ENCODE measurements around the gene STON2. TPM values are rescaled to one million over a fixed set of nuclear protein-coding genes. Genes with fewer than 3 reads are reported as not detected.

Gene STON2
- polyA plus RNA-seq, 3 donors from 2014 or later = 0.16 TPM; not detected in 2

DNA sequence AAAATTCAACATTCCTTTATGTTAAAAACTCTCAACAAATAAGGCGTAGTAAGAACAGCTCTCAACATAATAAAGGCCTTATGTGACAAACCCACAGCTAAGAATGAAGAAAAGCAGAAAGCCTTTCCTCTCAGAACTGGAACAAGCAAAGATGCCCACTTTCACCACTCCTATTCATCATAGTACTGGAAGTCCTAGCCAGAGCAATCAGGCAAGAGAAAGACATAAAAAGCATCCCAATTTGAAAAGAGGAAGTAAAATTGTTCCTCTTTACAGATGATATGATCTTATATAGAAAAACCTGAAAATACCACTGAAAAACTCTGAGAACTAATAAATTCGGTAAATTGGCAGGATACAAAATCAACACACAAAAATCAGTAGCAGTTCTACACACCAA is 52.1 kb downstream of the STON2 start:
- peaks cover 0 to 2% (median 0%) of the 10 kb centered on the region in 6 donors for H3K9me3 Mint-ChIP-seq
- H3K4me3 Mint-ChIP-seq = no peak overlapping the region
- H3K27ac Mint-ChIP-seq = no peak overlapping the region
- H3K36me3 Mint-ChIP-seq = no peaks in the 10 kb centered on the region
- H3K27me3 Mint-ChIP-seq (ENCODE audit: low read depth in 3 of 3) = peaks cover 0 to 4% (median 2%) of the 10 kb centered on the region in 3 donors
- DNase-seq = no peak
- H3K4me1 Mint-ChIP-seq = no peaks in the 10 kb centered on the region

DNA sequence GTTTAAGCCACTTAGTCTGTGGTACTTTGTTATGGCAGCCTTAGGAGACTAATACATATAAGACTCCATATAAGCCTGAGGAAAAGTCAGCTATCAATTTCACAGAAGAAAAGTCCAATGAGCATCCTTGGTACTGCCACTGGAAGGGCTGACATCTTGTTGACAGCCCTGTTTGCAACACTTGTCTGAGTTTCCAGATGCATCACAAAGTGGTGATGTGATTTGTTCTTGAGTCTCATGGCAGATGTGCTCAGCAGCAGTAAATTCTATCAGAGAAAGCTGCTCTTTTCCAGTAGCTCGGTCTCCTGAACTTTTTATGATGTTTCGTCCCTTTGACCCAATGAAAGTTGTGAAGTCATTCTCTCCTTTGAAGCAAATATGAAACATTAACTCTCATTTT is 54.3 kb downstream of the STON2 start:
- Mint-ChIP-seq H3K27me3 (ENCODE audit: low read depth in 3 of 3) (peaks cover 0 to 2% (median 2%) of the 10 kb centered on the region in 3 donors), H3K36me3 (no peaks in the 10 kb centered on the region), H3K27ac (no peak overlapping the region), H3K9me3 (no peaks in the 10 kb centered on the region), H3K4me3 (no peak overlapping the region), H3K4me1 (no peaks in the 10 kb centered on the region)
- no peak for DNase-seq

DNA sequence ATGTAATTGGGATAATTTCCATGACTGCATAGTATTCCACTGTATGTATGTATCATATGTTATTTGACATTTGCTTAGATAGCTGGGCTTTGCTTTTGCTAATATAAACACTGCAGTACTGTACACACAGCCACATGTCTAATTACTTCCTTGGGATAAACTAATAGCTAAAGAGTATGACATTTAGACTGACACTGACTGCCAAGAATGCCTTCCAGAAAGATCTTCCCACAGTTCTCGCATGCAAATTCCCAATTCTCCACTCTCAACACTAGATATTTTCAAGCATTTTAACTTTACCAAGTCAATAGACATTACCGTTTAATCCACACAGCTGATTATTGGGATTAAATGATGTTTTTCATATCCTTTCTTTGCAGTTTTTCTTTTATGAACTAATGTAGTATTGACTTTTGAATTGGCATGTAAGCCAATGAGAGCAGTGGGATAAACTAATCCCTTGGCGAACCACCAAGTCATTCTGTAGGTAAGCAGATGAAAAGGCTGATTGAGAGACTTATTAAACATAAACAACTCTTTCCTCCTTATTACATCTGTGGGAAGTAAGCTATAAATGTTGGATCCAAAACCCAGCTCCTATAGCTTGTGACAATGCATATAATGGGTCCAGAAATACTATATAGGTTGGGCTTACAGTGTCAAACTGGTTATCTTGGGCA is 55.5 kb downstream of the STON2 start:
- Mint-ChIP-seq H3K36me3 (no peaks in the 10 kb centered on the region), H3K4me3 (no peak overlapping the region), H3K4me1 (no peaks in the 10 kb centered on the region), H3K27me3 (ENCODE audit: low read depth in 3 of 3) (peaks cover 0 to 2% (median 2%) of the 10 kb centered on the region in 3 donors), H3K27ac (no peak overlapping the region), H3K9me3 (no peaks in the 10 kb centered on the region)
- no peak for DNase-seq

DNA sequence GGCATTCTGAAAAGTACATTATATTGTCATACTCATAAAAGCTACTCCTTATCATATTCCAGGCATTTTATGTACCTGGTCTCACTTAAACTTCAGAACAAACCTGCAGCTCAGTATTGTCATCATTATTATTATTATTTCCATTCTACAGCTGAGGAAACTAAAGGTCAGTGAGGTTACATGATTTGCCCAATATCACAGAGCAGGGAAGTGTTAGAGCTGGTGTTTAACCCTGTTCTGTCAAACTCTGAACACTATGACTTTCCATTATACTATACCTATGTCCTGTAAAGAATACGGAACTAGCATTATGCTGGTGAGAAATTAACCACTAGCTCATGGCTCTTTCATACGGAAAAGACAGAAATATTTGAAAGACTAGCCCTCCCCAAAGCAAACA is 56.4 kb downstream of the STON2 start:
- Mint-ChIP-seq H3K9me3 (no peaks in the 10 kb centered on the region), H3K27ac (no peak overlapping the region), H3K4me1 (no peaks in the 10 kb centered on the region), H3K36me3 (no peaks in the 10 kb centered on the region), H3K27me3 (ENCODE audit: low read depth in 3 of 3) (peaks cover 0 to 4% (median 2%) of the 10 kb centered on the region in 3 donors), H3K4me3 (no peak overlapping the region)
- no peak for DNase-seq

DNA sequence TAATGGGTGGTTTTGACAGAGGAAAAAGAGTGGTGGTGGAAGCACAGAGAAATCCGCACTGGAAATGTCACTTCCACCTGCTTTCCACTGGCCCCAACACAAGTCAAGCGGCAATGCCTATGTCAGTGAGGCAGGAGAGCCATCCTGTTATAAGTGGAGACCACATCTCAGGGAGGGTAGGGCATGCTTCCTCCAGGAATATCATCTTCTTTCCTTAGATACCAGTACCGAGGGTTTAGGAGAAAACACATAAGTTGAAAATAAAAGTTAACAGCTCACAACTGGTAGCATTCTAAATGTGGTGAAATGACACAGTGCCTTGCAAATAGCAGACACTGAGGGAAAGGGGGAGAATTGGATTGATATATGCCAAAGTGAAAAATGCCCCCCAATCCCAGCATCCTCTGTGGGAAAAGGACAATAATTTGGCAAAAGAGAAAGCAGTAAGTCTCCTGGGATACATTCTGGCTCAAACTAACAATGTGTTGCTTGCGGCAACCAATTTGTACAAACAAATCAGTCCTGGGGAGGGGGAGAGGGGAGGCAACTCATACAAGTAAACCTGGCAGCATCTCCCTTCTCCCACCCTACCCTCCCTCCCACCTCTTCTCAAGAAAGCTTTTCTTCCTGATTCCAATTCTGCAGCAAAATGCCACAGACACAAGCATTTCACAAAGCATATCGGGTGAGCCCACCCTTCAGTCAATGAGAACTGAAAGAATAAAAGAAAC is 57.1 kb downstream of the STON2 start:
- Mint-ChIP-seq H3K9me3 (no peaks in the 10 kb centered on the region), H3K27ac (no peak overlapping the region), H3K4me1 (no peaks in the 10 kb centered on the region), H3K4me3 (no peak overlapping the region), H3K36me3 (no peaks in the 10 kb centered on the region), H3K27me3 (ENCODE audit: low read depth in 3 of 3) (peaks cover 0 to 3% (median 0%) of the 10 kb centered on the region in 3 donors)
- no peak for DNase-seq

DNA sequence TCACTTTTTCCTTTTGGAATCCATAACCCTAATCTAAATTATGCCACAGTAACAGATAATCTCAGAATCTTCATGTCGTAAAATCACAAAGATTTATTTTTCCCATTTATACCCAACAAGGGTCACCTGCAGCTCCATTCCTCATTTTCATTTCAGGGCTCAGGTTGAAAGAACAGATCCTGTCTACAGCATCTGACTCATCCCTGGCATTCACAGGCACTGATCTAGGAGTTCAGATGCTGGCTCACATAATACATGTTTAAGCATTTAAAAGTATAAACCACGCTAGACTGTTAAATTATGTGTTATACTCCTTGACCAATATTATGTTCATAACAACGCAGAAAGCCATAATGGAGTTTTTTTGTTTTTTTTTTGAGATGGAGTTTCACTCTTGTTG is 58.3 kb downstream of the STON2 start:
- Mint-ChIP-seq H3K4me1 (no peaks in the 10 kb centered on the region), H3K27me3 (ENCODE audit: low read depth in 3 of 3) (peaks cover under 1 to 3% (median 2%) of the 10 kb centered on the region in 3 donors), H3K27ac (no peak overlapping the region), H3K36me3 (no peaks in the 10 kb centered on the region), H3K4me3 (no peak overlapping the region), H3K9me3 (no peaks in the 10 kb centered on the region)
- no peak for DNase-seq

DNA sequence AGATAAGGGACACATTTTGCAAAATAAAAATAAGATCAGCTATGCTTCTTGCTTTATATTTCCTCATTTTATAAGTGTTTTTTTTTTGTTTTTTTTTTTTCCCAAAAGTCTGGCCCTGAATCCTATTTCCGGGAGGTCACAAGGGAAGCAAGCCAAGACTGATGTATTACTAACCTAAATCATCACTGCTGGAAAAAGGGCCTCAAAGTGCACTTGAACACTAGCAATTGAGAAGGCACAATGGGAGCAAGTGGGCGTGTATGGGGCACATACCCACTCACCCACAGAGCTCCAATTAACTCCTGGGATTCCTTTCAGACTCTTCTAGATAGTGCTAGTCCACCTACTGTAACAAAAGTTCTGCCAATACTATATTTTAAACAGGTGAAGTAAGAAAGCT is 58.8 kb downstream of the STON2 start:
- H3K27me3 Mint-ChIP-seq (ENCODE audit: low read depth in 3 of 3) = peaks cover 2 to 3% (median 3%) of the 10 kb centered on the region in 3 donors
- no peaks in the 10 kb centered on the region for H3K4me1 Mint-ChIP-seq
- no peak for DNase-seq
- no peak overlapping the region for H3K27ac Mint-ChIP-seq
- H3K36me3 Mint-ChIP-seq = no peaks in the 10 kb centered on the region
- no peaks in the 10 kb centered on the region for H3K9me3 Mint-ChIP-seq
- no peak overlapping the region for H3K4me3 Mint-ChIP-seq

DNA sequence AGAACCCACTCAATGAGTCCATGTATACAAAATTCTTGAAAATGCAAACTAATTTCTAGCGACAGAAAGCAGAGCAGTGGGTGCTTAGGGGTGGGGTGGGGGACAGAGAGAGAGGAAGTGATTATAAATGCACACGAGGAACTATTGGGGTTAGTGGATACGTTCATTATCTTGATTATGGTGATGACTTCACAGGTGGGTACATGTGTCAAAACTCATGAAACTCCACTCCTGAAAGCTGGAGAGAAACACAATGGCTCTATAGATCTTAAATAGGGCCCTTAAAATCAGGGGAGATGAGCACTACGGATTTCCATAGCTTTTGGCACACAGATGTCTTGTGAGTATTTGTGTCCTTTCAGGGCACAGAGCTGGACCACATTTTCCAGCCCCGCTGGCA is 59.9 kb downstream of the STON2 start:
- Mint-ChIP-seq H3K27ac (no peak overlapping the region), H3K4me3 (no peak overlapping the region), H3K27me3 (ENCODE audit: low read depth in 3 of 3) (peaks cover 2 to 3% (median 3%) of the 10 kb centered on the region in 3 donors), H3K36me3 (no peaks in the 10 kb centered on the region), H3K4me1 (no peaks in the 10 kb centered on the region), H3K9me3 (no peaks in the 10 kb centered on the region)
- no peak for DNase-seq

DNA sequence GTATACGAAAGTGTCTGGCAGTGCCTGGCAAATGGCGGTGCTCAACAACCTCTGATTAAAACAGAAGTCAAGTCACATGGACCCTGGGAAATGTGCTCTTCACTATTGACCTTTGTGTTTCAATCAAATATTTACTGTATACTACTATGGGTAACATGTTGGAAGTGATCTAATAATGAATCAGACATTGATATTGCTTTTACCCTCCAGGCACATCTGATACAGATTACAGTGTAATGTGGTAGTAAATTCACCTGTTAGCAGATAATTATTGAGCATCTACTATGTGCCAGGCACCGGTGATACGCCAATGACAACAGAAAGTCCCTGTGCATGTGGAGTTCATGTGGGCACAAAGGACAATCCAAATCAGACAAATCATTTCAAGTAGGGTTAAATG is 63.1 kb downstream of the STON2 start:
- peaks cover 2 to 3% (median 3%) of the 10 kb centered on the region in 3 donors for H3K27me3 Mint-ChIP-seq (ENCODE audit: low read depth in 3 of 3)
- no peak for DNase-seq
- H3K4me1 Mint-ChIP-seq = no peaks in the 10 kb centered on the region
- no peak overlapping the region for H3K27ac Mint-ChIP-seq
- H3K36me3 Mint-ChIP-seq = no peaks in the 10 kb centered on the region
- H3K9me3 Mint-ChIP-seq = no peaks in the 10 kb centered on the region
- H3K4me3 Mint-ChIP-seq = no peak overlapping the region

DNA sequence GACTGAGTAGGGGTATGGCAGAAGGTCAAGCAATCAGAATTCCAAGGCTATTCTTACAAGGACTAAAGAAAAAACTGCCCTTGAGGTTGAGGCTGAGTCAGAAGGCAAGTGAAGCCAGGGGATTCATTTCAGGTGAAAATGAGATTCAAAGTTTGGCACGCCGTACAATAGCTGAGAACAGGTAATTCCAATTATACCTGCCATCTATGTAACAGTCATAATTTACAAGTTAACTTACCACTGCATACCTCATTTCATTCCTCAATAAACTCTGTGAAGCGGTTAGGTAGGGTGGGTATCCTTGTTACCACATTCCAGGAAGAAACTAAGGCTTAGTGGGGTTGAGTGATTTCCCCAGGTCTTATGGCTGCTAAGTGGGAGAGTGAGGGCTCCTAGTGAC is 64.1 kb downstream of the STON2 start:
- no peak for DNase-seq
- H3K36me3 Mint-ChIP-seq = no peaks in the 10 kb centered on the region
- H3K4me1 Mint-ChIP-seq = no peaks in the 10 kb centered on the region
- no peak overlapping the region for H3K27ac Mint-ChIP-seq
- no peaks in the 10 kb centered on the region for H3K9me3 Mint-ChIP-seq
- no peak overlapping the region for H3K4me3 Mint-ChIP-seq
- H3K27me3 Mint-ChIP-seq (ENCODE audit: low read depth in 3 of 3) = peaks cover 2 to 6% (median 3%) of the 10 kb centered on the region in 3 donors

DNA sequence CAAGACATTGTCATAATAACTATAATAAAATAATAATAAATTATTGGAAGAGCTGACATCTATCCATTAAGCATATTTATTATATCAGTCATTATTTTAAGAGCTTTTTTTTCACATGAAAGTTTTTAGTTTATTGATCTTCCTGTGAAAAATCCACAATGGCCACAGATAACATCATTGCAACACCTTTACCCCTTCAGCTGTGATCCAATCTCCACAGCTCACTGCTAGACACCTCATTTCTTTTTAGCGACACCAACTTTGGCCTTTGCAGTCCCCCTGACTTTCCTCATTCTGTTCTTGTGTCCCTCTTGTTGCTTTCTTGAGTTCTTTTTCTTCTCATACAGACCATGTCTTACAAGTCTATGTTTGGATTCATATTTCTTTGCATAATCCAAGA is 67.4 kb downstream of the STON2 start:
- DNase-seq = no peak

DNA sequence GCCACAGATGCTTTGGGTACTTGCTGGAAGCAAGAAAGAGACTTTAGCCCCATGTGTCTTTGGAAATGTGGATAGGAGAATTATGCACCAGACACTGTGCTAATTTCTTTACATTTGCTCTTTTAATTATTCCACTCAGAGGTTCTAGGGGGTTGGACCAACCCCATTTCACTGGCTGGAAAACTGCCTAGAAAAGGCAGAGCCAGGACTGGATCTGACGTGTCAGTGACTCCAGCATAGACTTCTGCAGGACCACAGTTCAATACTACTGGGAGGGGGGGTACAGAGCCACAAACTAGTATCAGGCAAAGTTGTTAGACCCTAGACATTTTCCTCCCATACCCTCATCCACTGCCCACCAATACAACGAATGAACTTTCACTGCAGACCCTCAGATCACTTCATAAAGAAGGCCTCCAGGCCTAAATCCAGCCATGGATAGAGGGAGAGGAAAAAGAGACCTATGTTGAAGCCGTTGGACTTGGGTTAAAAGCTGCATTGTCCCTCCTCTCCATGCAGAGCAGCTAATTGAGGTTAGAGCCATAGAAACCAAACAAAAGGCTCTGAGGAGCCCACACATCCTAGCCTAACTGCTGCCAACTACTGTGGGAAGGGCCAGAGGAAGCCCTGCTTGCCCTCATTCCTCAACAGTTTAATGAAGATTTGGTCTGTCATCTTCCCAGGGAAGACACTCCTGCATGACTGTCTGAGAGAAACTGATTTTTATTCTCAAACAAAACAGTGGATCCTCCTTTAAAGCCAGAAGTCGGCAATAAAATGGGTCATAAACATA is 68.7 kb downstream of the STON2 start:
- no peak for DNase-seq
- Mint-ChIP-seq H3K4me3 (no peak overlapping the region), H3K27me3 (ENCODE audit: low read depth in 3 of 3) (peaks cover 0 to 3% (median 0%) of the 10 kb centered on the region in 3 donors), H3K4me1 (no peaks in the 10 kb centered on the region), H3K9me3 (no peaks in the 10 kb centered on the region), H3K36me3 (no peaks in the 10 kb centered on the region), H3K27ac (no peak overlapping the region)

More for the DNA sequence above, 67.4 kb downstream of the STON2 start:
- H3K4me1 Mint-ChIP-seq = no peaks in the 10 kb centered on the region
- H3K9me3 Mint-ChIP-seq = no peaks in the 10 kb centered on the region
- H3K27ac Mint-ChIP-seq = no peak overlapping the region
- no peak overlapping the region for H3K4me3 Mint-ChIP-seq
- H3K27me3 Mint-ChIP-seq (ENCODE audit: low read depth in 3 of 3) = peaks cover 0 to 6% (median 2%) of the 10 kb centered on the region in 3 donors
- no peaks in the 10 kb centered on the region for H3K36me3 Mint-ChIP-seq

DNA sequence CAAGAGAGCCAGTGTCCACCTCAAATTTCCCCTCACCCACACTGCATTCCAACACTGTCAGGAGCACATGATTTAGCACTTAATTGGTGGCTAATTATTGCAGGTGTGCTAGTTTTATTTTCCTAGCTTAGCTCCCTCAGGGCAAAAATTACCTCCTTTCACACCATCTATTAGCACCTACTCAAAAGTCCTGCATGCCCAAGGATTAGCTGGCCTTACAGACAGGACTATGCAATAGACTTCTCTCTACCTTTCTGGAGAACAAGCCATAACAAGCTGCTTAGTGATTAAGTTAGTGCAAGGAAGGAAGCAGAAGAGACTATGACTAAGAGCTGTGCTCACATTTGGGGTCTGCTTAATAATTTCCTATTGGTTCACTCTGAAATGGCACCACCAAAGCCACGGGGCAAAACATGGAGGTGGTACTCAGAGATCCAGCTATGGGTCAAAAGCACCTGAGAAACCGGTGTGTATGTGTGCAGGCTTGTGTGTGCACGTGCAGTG is 69.5 kb downstream of the STON2 start:
- DNase-seq = no peak
- no peaks in the 10 kb centered on the region for H3K9me3 Mint-ChIP-seq
- no peak overlapping the region for H3K4me3 Mint-ChIP-seq
- H3K27me3 Mint-ChIP-seq (ENCODE audit: low read depth in 3 of 3) = peaks cover 0 to 3% (median 0%) of the 10 kb centered on the region in 3 donors
- H3K4me1 Mint-ChIP-seq = no peaks in the 10 kb centered on the region
- H3K36me3 Mint-ChIP-seq = no peaks in the 10 kb centered on the region
- no peak overlapping the region for H3K27ac Mint-ChIP-seq

All from immature natural killer cell (primary cell).